ENCODE results near the gene NECTIN4.
"Not testable (repeated sequence)": the region's sequence is repeated elsewhere in the genome, so short reads cannot be mapped to it uniquely, and the experiment has no call there.

The NECTIN4 gene

DNA sequence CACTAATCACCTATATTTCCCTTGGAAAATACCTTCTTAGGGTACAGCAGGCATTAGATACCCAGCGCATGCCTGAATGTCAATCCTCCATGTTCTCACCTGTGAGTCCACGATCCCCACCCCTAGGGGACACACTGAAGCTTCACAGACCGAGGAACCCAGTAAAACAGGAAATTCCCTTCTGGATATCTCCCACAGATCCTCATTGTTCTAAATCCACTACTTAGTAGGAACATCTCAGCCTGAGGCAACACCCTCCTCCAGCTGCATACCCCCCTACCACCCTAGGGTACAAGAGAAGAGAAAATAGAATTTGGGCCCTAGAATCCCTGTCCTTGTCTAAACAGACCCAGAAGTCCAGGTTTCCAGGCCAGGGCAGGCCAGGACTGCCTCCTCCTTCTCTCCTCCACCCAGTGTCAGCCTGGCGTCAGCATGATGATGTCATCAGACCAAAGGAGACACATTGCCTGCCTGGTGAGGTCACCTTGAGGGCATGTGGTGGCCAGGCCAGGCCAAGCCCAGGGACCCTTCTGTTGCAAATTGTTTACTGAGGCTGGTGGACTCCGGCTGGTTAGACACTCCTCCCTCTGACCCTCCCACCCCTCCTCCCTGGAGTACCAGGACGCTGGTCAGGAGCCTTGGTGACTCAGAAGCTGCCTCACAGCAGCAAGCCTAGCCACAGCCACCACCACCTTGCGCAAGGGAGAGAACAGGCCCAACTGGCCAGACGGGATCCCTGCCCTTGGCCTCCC, 6.2 kb downstream of the NECTIN4 start:
- DNase-seq (ENCODE audit: extremely low read depth in 1 of 2, low read depth in 1 of 2), result no peak

DNA sequence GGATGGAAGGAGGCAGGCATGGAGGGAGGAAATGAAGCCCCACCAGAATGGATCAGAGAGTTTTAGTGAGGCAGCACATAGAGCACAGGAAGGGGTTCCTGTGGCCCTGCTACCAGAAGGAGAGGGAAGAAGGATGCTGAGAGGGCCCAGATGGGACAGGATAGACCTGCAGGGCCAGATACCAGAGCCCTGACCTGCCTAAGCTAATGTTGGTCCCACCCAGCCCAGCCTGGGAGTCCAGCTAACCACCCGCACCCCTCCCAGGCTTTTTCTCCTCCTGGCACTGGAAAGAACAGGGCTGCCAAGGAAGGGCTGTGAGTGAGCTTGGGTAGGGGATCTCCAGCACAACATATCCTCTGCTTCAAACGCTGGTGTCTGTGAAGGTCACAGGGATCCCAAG, 6.9 kb downstream of the NECTIN4 start:
- no peak for DNase-seq (ENCODE audit: extremely low read depth in 1 of 2, low read depth in 1 of 2)

DNA sequence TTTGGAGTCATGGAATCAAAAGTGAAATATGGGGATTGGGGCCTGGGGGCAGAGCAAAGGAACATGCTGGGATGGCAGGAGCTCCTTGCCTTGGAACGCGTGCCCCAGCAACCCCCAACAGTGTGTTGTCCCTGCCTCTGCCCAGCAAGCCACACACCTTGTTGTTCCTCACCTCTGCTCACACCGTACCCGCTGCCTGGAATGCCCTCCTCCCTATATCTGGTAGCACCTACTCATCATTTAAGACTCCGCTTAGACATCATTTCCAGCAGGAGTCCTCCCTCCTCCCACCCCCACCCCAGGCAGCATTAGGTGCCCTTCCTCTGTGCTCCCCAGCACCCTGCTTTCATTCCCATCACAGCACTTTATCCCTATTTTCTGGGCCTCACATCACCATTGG, 7.8 kb downstream of the NECTIN4 start:
- DNase-seq (ENCODE audit: extremely low read depth in 1 of 2, low read depth in 1 of 2), result no peak

DNA sequence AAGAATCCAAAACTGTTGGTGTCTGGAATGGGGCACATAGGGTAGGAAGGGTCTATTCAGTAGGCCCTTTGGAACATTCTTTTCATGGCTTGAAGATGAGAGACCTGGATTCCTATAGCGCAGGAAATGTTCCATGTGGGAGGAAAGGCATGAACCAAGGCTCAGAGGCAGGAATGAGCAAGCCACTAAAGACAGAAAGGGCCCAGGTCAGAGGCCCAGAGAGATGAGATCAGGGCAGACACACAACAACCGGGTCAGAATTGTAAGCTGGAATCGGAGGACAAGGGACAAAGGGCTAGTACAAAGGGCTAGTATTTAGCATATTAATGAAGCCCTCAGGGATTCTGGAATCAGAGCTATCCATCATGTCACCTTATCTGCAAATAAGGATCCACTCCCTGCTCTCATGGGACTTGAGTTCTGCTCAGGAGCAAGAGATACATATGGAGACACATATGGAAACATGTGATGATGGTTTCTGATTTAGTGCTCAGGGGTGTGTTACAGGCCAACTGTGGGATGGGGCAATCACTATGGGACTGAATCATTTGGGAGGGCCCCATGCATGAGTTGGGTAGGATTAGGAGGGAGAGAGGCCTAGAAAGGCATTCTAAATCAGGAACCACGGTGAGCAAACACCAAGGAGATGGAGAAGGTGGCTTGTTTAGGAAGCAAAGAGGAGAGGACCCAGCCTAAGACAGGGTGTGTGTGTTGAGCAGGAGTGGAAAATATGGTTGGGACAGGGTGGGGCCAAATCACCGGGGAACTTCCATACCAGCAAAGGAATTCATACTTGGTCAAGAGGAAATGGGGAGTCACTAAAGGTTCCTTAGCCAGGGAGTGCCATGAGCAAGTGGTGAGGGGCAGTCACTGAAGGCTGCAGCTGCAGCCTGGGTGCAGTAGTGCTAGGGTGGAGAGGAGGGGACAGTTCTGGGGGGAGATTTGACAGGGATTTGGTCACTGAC, 8.6 kb downstream of the NECTIN4 start:
- DNase-seq (ENCODE audit: extremely low read depth in 1 of 2, low read depth in 1 of 2), result no peak

DNA sequence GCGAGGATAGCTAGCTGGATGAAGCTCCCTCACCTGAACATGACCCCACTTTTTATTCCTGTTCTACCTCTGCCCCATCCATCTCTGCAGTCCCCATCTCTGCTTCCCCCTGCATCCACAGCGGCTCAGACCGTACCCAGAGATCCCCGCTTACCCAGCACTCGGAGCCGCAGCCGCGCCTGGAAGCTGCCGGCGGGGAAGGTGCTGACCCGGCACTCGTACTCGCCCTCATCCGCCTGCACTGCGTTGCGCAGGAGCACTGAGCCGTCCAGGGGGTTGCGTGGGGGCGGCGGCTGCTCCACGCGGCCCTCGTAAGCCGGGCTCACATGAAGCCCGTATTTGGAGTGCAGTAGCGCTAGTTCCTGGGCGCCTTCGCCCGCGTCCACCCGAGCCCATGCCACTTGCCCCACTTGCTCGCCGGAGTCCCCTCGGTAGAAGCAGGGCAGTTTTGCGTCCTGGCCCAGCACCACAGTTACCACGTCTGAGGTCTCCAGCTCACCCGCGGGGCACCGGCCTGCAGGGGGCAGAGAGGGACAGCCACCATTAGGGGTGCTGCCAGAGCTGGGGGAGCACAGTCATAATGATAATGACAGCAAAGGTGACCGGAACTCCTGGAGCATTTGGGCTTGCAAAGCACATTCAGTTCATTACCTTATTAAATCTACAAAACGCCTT, 9.8 kb downstream of the NECTIN4 start:
- DNase-seq (ENCODE audit: extremely low read depth in 1 of 2, low read depth in 1 of 2), result no peak

DNA sequence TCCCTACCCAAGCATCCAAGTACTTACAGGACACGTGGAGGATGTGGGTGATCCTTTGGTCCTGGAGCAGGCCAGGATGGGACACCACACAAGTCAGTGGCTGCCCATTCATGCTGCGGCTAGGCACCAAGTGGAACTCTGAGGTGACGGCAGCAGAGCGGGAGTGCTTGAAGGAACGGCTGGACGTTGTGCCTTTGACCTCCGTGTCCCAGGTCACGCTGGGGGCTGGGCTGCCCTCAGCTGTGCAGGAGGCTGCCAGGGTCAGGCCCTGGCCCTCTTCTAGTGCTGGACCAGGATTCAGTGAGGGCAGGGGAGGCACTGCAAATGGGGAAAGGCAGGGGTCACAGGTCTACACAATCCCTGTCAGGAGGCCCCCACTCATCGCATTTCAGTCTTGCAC, 11.9 kb downstream of the NECTIN4 start:
- no peak for DNase-seq (ENCODE audit: extremely low read depth in 1 of 2, low read depth in 1 of 2)

DNA sequence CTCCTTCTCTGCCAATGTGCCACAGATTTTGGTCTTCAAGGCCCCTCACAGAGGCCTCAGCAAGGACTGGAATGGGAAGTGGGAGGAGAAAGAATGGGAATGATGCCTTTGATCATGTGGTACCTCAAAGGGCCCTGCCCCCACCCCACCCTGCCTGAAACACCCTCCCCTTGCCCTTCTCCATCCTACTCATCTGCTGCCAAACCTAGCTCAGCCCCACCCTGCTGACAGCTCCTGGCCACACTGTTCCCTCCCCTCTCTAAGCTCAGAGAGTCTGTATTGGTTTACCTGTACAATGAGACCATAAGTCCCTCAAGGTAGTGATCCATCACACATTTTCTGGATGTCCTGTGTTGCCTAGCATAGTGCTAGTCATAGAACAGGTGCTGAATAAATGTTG, 12.9 kb downstream of the NECTIN4 start:
- DNase-seq (ENCODE audit: extremely low read depth in 1 of 2, low read depth in 1 of 2), result no peak

DNA sequence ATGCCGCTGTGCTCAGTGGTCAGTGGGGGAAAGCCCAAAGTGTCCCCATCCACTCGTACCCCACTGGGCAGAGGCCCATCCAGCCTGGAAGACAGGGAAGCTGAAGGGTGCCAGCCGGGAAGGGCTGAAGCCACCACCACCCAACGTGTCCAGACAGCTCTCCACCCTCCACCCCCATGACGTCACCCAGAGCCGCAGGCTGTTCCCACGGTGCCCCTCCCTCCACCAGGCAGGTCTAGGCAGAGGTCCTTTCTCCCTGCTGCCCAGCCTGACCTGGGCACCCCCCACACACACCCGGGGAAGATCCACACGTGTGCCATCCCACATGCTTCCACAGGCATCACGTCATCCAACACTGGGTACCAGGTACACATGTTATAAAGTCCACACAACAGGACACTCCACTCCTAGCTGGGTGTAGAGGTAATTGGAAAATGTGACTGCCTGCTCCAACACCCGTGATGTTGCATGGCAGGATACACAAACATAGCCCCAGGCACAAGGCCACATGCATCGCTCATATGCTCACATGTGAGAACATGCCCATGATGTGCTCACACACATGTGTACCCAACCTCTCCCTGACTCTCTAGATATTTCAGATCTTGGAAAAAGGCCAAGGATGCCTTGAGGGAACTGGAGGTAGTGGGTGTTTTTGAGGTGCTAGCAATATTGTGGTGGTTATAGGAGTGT, 14.5 kb downstream of the NECTIN4 start:
- DNase-seq (ENCODE audit: extremely low read depth in 1 of 2, low read depth in 1 of 2), result no peak

DNA sequence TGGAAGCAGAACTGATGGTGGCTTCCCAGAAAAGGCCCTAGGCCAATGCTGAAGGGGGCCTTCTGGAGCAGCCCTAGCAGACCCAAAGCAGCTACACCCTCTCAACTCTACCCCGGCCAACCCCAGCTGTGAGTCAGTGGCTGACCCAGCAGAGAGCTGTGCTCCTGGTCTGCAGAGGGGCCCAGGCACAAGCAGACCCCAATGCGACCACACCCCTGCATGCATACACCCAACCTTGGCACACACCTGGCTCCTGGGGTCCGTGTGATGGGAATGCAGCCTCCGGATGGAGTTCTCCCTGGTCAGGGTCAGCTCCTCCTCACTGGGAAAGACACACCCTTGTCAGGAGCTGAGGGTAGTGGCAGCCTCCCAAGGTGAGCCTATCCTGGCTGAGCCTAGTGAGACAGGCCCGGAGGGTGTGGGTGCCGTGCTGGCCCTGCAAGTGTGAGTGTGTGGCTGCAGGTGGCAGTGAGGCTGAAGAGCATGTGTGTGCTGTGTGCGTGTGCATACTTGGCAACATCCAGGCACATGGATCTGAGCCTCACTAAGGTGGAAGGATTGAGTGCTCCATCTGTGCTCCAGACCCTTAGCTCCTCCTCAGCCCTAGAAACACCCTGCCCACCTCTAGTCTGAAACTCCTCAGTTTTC, 15.8 kb downstream of the NECTIN4 start:
- DNase-seq (ENCODE audit: extremely low read depth in 1 of 2, low read depth in 1 of 2), result no peak

DNA sequence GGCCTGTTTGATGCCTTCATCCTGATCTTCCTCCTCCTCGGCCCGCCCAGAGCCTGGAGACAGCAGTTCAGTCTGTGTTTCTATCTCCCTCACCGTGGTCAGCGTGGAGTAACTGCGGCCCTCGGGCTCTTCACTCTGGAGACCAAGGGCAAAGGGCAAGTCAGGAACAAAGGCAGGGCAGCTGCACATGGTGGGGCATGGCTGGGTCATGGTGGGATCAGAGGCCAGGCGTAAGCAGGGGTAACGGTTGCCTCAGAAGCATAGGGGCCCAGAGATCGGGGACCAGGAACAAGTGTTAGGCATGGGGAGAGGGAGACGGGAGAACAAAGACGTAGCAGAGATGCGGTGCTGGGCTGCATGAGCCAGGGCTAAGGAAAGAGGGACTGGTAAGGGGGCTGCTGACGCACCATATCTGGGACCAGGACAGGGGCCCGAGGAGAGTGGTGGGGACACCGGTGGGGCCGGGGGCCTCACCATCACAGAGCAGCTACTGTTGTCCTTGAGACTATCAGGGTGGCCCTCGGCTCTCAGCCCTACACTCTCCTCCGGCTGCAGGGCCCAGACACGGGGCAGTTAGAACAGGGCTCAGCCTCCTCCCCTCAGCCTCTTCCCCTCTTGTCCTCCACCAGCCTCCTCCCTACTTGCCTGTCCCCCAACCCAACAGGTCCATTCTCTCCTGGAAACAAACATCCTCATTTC, 16.5 kb downstream of the NECTIN4 start:
- DNase-seq (ENCODE audit: extremely low read depth in 1 of 2, low read depth in 1 of 2), result no peak

DNA sequence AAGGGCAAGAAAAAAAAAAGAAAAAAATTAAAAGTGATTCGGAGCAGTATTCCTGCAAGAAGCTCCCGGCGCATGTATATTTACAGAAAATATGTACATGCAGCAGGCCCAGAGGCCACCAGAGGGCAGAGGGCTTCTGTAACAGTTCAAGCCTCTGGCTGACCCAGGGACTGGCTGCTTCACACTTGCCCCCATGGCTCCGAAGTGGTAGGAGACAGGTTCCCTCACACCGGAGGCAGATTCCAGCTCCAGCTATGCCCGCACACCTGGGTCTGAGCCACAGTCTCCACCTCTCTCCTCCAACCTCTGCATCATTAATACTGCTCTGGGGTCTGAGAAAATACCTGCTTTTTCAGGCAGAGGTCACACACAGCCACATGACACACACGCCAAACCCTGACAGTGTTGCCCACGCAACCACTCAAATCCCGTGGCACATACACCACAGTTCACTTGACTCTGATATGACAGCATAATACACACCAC, 17.4 kb downstream of the NECTIN4 start:
- peak in 1 of 2 donors; percentile 29 for DNase-seq (ENCODE audit: extremely low read depth in 1 of 2, low read depth in 1 of 2)

DNA sequence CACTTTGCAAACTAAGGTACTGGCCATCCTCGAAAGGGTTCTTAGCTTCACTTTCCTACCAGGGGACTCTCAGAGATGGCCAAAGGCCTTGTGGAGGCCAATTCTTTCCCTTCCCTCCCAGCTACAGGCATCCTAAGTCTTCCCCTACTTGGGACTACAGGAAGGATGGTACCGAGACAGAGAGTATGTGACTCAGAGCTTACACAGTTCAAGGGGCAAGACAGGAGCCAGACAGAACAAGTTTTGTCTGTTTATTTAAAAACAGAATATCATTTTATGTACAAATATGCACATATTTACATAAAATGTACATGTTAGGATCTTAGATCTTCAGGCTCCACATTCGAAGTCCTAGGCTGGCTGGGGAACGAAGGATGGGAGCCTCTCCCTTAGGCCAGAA, 18.6 kb downstream of the NECTIN4 start:
- no peak for DNase-seq (ENCODE audit: extremely low read depth in 1 of 2, low read depth in 1 of 2)

DNA sequence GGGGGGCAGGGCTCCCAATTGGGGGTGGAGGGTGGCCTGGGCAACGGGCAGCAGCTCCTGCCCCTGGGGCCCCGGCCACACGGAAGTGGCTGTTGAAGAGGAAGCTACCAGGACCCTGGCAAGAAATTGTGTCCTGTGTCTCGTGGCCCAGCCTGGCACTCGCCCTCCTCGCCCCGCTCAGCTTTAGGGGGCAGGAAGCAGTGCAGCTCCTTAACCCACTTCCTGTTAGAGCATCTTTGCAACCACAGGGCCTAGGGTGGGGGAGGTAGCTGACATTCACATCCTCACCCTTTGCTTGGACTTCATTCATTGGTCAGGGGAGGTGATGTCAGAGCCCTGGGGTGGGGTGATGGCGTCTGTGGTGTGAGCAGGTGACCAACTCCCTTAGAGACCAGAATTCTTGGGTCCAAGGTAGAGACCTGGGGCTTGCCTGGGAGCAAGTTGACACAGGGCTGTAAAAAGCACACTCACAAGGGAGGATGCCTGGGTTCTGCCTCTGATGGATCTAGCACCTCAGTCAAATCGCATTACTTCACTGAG, 19.6 kb downstream of the NECTIN4 start, which contains the start of gene ARHGAP30:
Gene ARHGAP30 (minus strand): TSS at position 161 of the 540 bp plus-strand sequence. CDS start 267 bp downstream, outside the sequence.
- peak; percentile 60 to 68 for DNase-seq (ENCODE audit: extremely low read depth in 1 of 2, low read depth in 1 of 2)

DNA sequence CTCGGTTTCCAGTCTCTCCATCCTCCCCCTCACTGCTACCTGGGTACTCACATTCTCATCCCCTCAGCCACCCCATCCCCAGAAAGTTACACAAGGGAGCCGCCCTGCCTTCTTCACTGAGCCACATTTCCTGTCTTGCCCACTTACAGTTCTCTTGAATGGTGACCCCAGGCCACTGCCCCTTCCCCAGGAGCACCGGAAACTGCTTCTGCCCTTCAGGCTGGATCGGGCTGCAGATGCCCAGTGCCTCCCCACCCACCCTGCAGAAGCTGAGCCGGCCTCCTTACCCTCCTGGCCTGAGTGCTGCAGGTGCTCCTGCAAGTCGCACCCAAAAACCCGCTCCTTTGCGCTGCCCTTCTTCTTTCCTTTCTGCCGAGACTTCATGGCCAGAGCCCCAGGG, 20.1 kb downstream of the NECTIN4 start:
- no peak for DNase-seq (ENCODE audit: extremely low read depth in 1 of 2, low read depth in 1 of 2)

DNA sequence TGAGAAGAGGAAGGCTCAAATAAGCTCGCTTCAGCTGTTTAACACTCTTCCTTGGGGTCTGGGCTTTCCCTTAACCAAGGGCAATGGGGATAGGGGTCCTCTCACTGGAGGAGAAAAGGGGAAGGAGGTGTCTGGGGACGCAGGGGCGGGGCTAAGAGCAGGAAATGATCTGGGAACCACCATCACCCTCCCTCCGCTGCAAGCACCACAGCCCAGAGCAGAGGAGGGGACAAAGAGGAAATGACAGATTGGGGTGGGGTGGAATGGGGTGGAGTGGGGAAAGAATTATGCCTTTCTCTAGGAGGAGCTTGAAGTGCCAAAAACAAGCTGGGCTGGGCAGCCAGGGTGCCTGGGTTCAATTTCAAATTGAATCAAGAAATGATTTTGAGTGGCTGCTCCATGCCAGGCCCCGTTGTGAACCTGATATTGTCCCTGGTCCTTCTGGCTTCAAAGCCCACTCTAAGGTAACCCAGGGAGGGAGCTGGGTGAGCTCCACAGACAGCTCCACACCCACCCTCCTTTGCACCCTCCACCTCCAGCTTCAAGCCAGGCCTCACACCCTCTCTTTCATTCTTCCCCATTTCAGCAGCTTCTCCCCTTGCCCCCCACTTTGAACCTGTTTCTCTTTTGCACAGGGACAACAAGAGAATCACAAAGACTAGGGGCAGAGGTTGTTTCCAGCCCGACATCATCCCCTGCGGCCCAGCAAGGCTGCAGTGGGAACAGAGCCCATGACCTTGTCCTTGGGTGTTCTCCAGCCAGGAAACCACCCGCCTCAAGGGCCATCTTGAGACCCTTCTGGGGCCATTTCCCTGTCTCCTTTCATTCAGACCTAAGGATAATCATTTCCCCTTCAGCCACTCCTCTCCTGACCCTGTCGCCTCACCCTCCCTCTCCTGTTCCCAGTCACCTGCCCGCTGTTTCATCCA, 20.8 kb downstream of the NECTIN4 start:
- peak; percentile 66 to 70 for DNase-seq (ENCODE audit: extremely low read depth in 1 of 2, low read depth in 1 of 2)

DNA sequence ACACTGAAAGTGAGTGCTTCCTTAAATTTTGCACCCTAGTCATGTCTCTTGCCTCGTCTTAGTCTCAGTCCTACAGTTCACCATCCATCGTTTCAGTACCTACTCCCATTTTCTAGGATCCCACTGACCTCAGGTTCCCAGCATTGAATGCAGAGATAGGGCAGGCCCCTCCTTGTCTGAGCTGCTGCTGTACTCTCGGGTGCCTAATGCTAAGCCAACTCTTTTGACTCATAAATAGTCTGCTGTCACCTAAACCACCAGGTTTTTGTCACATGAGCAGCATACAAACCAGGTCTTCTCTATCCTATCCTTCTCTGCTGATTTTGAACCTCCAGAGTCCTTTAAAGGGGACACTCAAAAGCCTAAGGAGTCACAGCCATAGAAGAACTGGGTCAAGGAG, 22.7 kb downstream of the NECTIN4 start:
- no peak for DNase-seq (ENCODE audit: extremely low read depth in 1 of 2, low read depth in 1 of 2)

DNA sequence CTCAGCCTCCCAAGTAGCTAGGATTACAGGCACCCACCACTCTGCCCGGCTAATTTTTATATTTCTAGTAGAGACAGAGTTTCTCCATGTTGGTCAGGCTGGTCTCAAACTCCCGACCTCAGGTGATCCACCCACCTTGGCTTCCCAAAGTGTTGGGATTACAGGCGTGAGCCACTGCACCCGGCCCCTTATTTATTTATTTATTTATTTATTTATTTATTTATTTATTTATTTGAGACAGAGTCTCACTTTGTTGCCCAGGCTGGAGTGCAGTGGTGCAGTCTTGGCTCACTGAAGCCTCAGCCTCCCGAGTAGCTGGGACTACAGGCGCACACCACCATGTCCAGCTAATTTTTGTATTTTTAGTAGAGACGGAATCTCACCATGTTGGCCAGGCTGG, 23.7 kb downstream of the NECTIN4 start:
- not testable (repeated sequence) for DNase-seq (ENCODE audit: extremely low read depth in 1 of 2, low read depth in 1 of 2)

DNA sequence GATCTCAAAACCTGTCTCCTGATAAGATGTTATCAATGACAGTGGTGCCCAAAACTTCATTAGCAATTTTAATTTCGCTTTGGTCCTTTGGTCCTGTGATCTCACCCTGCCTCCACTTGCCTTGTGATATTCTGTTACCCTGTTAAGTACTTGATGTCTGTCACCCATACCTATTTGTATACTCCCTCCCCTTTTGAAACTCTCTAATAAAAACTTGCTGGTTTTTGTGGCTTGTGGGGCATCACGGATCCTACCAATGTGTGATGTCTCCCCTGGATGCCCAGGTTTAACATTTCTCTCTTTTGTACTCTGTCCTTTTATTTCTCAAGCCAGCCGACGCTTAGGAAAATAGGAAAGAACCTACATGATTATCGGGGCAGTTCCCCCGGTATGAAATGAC, 25.4 kb downstream of the NECTIN4 start:
- DNase-seq (ENCODE audit: extremely low read depth in 1 of 2, low read depth in 1 of 2), result not testable (repeated sequence)
